WTC11 (cell line): Measurements from ENCODE around the gene SNAPC1. TPM values are rescaled to one million over a fixed set of nuclear protein-coding genes. Genes with fewer than 3 reads are reported as not detected.

Experiments
- ATAC-seq: fragments of 200-7000 bp; cut with Tn5 transposase; 2 replicates; pipeline ENCODE4 v1.10.0; 2021; ENCODE audit warnings: mild to moderate bottlenecking, moderate library complexity
- CTCF ChIA-PET: fragments of 300-600 bp; sonication (Branson Sonifier 250); formaldehyde crosslinking; loops from one replicate; lab custom pipeline; 2021; ENCODE audit warnings: antibody characterized with exemption; lab: Charles Lee
- POLR2A ChIA-PET: fragments of 350-600 bp; sonication (Branson Sonifier 250); formaldehyde crosslinking; loops from one replicate; lab custom pipeline; 2021; ENCODE audit warnings: antibody characterized with exemption; lab: Charles Lee
- DNase-seq: peaks from one replicate; pipeline ENCODE4 v3.0.0; 2021; ENCODE audit warnings: low spot score
- H3K27ac Mint-ChIP-seq: 2 replicates; pipeline ENCODE4 v1.8.0; 2021; ENCODE audit warnings: mixed read lengths
- H3K27me3 Mint-ChIP-seq: 2 replicates; pipeline ENCODE4 v1.8.0; 2021; ENCODE audit warnings: low read depth, mild to moderate bottlenecking, moderate library complexity, mixed read lengths
- H3K36me3 Mint-ChIP-seq: 2 replicates; pipeline ENCODE4 v1.8.0; 2021; ENCODE audit warnings: mixed read lengths
- H3K4me1 Mint-ChIP-seq: 2 replicates; pipeline ENCODE4 v1.8.0; 2022; ENCODE audit warnings: mixed read lengths
- H3K4me3 Mint-ChIP-seq: 2 replicates; pipeline ENCODE4 v1.8.0; 2021; ENCODE audit warnings: mild to moderate bottlenecking, moderate library complexity, mixed read lengths
- H3K9me3 Mint-ChIP-seq: 2 replicates; pipeline ENCODE4 v1.8.0; 2021; ENCODE audit warnings: mixed read lengths
- EMX1 ChIP-seq: fragments of 250-450 bp; sonication (Bioruptor Pico); IDR thresholded peaks from 2 replicates; pipeline ENCODE4 v1.8.0; 2021; ENCODE audit warnings: mild to moderate bottlenecking
- GABPB1 ChIP-seq: sonication (generic); formaldehyde crosslinking; IDR thresholded peaks from 2 replicates; pipeline ENCODE4 v1.8.1; 2023; ENCODE audit warnings: mild to moderate bottlenecking, missing genetic modification reagents
- NFATC4 ChIP-seq: fragments of 250-450 bp; sonication (Bioruptor Pico); IDR thresholded peaks from 2 replicates; pipeline ENCODE4 v1.9.0; 2021; ENCODE audit warnings: mild to moderate bottlenecking
- NFE2L1 ChIP-seq: sonication (generic); formaldehyde crosslinking; IDR thresholded peaks from 2 replicates; pipeline ENCODE4 v1.8.1; 2023; ENCODE audit warnings: missing genetic modification reagents
- NR3C1 ChIP-seq: sonication (generic); formaldehyde crosslinking; conservative IDR thresholded peaks from 2 replicates; pipeline ENCODE4 v1.8.1; 2023; ENCODE audit warnings: low read depth, mild to moderate bottlenecking, missing genetic modification reagents
- SP1 ChIP-seq: sonication (generic); formaldehyde crosslinking; conservative IDR thresholded peaks from 2 replicates; pipeline ENCODE4 v1.8.1; 2022; ENCODE audit warnings: missing genetic modification reagents
- TEAD1 ChIP-seq: sonication (generic); formaldehyde crosslinking; IDR thresholded peaks from 2 replicates; pipeline ENCODE4 v1.8.0; 2022; ENCODE audit warnings: mild to moderate bottlenecking, missing genetic modification reagents
- TP53 ChIP-seq: sonication (generic); formaldehyde crosslinking; IDR thresholded peaks from 2 replicates; pipeline ENCODE4 v1.8.1; 2023; ENCODE audit warnings: mild to moderate bottlenecking, missing genetic modification reagents
- ZNF138 ChIP-seq: sonication (generic); formaldehyde crosslinking; conservative IDR thresholded peaks from 2 replicates; pipeline ENCODE4 v1.8.1; 2022; ENCODE audit warnings: mild to moderate bottlenecking, moderate library complexity, missing genetic modification reagents
- ZNF263 ChIP-seq: sonication (generic); formaldehyde crosslinking; IDR thresholded peaks from 2 replicates; pipeline ENCODE4 v1.8.1; 2022; ENCODE audit warnings: low read depth, mild to moderate bottlenecking, moderate library complexity, missing genetic modification reagents
- ZNF512 ChIP-seq: sonication (generic); formaldehyde crosslinking; IDR thresholded peaks from 2 replicates; pipeline ENCODE4 v1.8.1; 2022; ENCODE audit warnings: missing genetic modification reagents, borderline replicate concordance
- total RNA-seq: library from RNA; stranded (reverse); gene quantifications from 3 replicates; pipeline ENCODE4 v1.2.3, GENCODE V29; 2021
- TF ChIP-seq, protein P1 (sequence below): fragments of 250-450 bp; sonication (Bioruptor Pico); IDR thresholded peaks from 2 replicates; pipeline ENCODE4 v1.9.0; 2021; ENCODE audit warnings: moderate library complexity, mild to moderate bottlenecking, inconsistent platforms, borderline replicate concordance
- TF ChIP-seq, protein P2 (sequence below): sonication (generic); formaldehyde crosslinking; IDR thresholded peaks from 2 replicates; pipeline ENCODE4 v1.8.1; 2023; ENCODE audit warnings: mild to moderate bottlenecking, missing genetic modification reagents, borderline replicate concordance
- TF ChIP-seq, protein P3 (sequence below): sonication (generic); formaldehyde crosslinking; conservative IDR thresholded peaks from 2 replicates; pipeline ENCODE4 v1.8.1; 2022; ENCODE audit warnings: mild to moderate bottlenecking, missing genetic modification reagents
- TF ChIP-seq, protein P4 (sequence below): sonication (generic); formaldehyde crosslinking; IDR thresholded peaks from 2 replicates; pipeline ENCODE4 v1.8.1; 2022; ENCODE audit warnings: mild to moderate bottlenecking, missing genetic modification reagents, moderate library complexity, borderline replicate concordance
- TF ChIP-seq, protein P5 (sequence below): sonication (generic); formaldehyde crosslinking; IDR thresholded peaks from 2 replicates; pipeline ENCODE4 v1.8.1; 2022; ENCODE audit warnings: low read depth, missing genetic modification reagents, borderline replicate concordance

SNAPC1 gene
- total RNA-seq, 1 experiment from 2014 or later, result 9.5 TPM

- ATAC-seq (peak; percentile 45), DNase-seq (no peak)
- Mint-ChIP-seq H3K4me3 (no peak overlapping the region), H3K9me3 (peaks cover 8% of the 10 kb centered on the region), H3K4me1 (peaks cover 54% of the 10 kb centered on the region), H3K27me3 (no peaks in the 10 kb centered on the region), H3K36me3 (no peaks in the 10 kb centered on the region), H3K27ac (peak overlapping the region; percentile 10; the same call in 1 of the 2 replicates)
- no peak for TF ChIP-seq EMX1 (CRISPR knock-in tag)
- no peak for TF ChIP-seq ZNF263
- TF ChIP-seq, protein P1, sequence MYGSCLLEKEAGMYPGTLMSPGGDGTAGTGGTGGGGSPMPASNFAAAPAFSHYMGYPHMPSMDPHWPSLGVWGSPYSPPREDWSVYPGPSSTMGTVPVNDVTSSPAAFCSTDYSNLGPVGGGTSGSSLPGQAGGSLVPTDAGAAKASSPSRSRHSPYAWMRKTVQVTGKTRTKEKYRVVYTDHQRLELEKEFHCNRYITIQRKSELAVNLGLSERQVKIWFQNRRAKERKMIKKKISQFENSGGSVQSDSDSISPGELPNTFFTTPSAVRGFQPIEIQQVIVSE (CRISPR knock-in tag), result no peak
- TF ChIP-seq, protein P2, sequence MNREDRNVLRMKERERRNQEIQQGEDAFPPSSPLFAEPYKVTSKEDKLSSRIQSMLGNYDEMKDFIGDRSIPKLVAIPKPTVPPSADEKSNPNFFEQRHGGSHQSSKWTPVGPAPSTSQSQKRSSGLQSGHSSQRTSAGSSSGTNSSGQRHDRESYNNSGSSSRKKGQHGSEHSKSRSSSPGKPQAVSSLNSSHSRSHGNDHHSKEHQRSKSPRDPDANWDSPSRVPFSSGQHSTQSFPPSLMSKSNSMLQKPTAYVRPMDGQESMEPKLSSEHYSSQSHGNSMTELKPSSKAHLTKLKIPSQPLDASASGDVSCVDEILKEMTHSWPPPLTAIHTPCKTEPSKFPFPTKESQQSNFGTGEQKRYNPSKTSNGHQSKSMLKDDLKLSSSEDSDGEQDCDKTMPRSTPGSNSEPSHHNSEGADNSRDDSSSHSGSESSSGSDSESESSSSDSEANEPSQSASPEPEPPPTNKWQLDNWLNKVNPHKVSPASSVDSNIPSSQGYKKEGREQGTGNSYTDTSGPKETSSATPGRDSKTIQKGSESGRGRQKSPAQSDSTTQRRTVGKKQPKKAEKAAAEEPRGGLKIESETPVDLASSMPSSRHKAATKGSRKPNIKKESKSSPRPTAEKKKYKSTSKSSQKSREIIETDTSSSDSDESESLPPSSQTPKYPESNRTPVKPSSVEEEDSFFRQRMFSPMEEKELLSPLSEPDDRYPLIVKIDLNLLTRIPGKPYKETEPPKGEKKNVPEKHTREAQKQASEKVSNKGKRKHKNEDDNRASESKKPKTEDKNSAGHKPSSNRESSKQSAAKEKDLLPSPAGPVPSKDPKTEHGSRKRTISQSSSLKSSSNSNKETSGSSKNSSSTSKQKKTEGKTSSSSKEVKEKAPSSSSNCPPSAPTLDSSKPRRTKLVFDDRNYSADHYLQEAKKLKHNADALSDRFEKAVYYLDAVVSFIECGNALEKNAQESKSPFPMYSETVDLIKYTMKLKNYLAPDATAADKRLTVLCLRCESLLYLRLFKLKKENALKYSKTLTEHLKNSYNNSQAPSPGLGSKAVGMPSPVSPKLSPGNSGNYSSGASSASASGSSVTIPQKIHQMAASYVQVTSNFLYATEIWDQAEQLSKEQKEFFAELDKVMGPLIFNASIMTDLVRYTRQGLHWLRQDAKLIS (CRISPR knock-in tag), result no peak
- TF ChIP-seq, protein P3, sequence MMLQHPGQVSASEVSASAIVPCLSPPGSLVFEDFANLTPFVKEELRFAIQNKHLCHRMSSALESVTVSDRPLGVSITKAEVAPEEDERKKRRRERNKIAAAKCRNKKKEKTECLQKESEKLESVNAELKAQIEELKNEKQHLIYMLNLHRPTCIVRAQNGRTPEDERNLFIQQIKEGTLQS (CRISPR knock-in tag), result no peak
- TF ChIP-seq GABPB1 (CRISPR knock-in tag), result no peak
- TF ChIP-seq, protein P4, sequence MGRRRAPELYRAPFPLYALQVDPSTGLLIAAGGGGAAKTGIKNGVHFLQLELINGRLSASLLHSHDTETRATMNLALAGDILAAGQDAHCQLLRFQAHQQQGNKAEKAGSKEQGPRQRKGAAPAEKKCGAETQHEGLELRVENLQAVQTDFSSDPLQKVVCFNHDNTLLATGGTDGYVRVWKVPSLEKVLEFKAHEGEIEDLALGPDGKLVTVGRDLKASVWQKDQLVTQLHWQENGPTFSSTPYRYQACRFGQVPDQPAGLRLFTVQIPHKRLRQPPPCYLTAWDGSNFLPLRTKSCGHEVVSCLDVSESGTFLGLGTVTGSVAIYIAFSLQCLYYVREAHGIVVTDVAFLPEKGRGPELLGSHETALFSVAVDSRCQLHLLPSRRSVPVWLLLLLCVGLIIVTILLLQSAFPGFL (CRISPR knock-in tag), result no peak
- no peak for TF ChIP-seq SP1 (CRISPR knock-in tag)
- TF ChIP-seq NFE2L1, result no peak
- no peak for TF ChIP-seq ZNF512
- TF ChIP-seq NR3C1 (CRISPR knock-in tag), result no peak
- TF ChIP-seq TEAD1, result no peak
- no peak for TF ChIP-seq NFATC4 (CRISPR knock-in tag)
- TF ChIP-seq ZNF138, result no peak
- no peak for TF ChIP-seq TP53
- ChIA-PET POLR2A (interaction anchor here (1.4 to 1.7 kb wide), 2 partner anchors 8 to 9 kb away, joined by 8 to 15 read pairs; partner anchors contain the start of gene SNAPC1), CTCF (interaction anchor here (1.0 to 1.8 kb wide), 2 partner anchors 8 to 36 kb away, joined by 4 to 7 read pairs; partner anchors contain the start of gene SNAPC1)
Measured at GRCh38 chr14:61753631-61754030, 8.6 kb upstream of the SNAPC1 start.

GRCh38 chr14:61754627-61755381 is 7.4 kb upstream of the SNAPC1 start:
- H3K9me3 Mint-ChIP-seq, result peaks cover 8% of the 10 kb centered on the region
- peaks cover 43% of the 10 kb centered on the region for H3K4me1 Mint-ChIP-seq
- ATAC-seq (no peak; the same call in 1 of the 2 replicates), DNase-seq (no peak)
- CTCF ChIA-PET, result no interaction called here
- POLR2A ChIA-PET, result no interaction called here
- 0 out of 2 replicates have a peak, but pooled peaks have one; percentile 44 for TF ChIP-seq NFE2L1
- TF ChIP-seq, protein P5, sequence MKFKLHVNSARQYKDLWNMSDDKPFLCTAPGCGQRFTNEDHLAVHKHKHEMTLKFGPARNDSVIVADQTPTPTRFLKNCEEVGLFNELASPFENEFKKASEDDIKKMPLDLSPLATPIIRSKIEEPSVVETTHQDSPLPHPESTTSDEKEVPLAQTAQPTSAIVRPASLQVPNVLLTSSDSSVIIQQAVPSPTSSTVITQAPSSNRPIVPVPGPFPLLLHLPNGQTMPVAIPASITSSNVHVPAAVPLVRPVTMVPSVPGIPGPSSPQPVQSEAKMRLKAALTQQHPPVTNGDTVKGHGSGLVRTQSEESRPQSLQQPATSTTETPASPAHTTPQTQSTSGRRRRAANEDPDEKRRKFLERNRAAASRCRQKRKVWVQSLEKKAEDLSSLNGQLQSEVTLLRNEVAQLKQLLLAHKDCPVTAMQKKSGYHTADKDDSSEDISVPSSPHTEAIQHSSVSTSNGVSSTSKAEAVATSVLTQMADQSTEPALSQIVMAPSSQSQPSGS (CRISPR knock-in tag), result no peak
- no peak overlapping the region for H3K4me3 Mint-ChIP-seq
- H3K36me3 Mint-ChIP-seq, result no peaks in the 10 kb centered on the region
- H3K27ac Mint-ChIP-seq, result peak overlapping the region; percentile 77
- H3K27me3 Mint-ChIP-seq, result no peaks in the 10 kb centered on the region
